GM23338 (cell line): ENCODE data around the gene DBNL. TPM values are rescaled to one million over a fixed set of nuclear protein-coding genes. Genes with fewer than 3 reads are reported as not detected.

ENCODE experiments used
- ATAC-seq: fragments of 200-7000 bp; cut with Tn5 transposase; 3 replicates; pipeline ENCODE4 v1.9.1; 2020
- DNase-seq: peaks from one replicate; pipeline ENCODE4 v3.0.0-alpha.2; 2015; ENCODE audit warnings: low spot score
- H2AFZ ChIP-seq: fragments of 200-600 bp; sonication (generic); 2 replicates; pipeline ENCODE4 v1.8.0; 2016; ENCODE audit warnings: antibody characterized with exemption, mild to moderate bottlenecking, moderate library complexity
- H3F3A ChIP-seq: fragments of 200-600 bp; sonication (generic); replicated peaks from 2 replicates; pipeline ENCODE4 v1.8.0; 2017; ENCODE audit warnings: antibody characterized with exemption, mixed run types, low read depth
- H3K27ac ChIP-seq: fragments of 200-600 bp; sonication (generic); 2 replicates; pipeline ENCODE4 v1.6.1; 2016; ENCODE audit warnings: low read depth
- H3K27me3 ChIP-seq: fragments of 200-600 bp; sonication (generic); 2 replicates; pipeline ENCODE4 v1.8.0; 2016; ENCODE audit warnings: mild to moderate bottlenecking, mixed run types, moderate library complexity; ENCODE audit not compliant: insufficient read depth
- H3K36me3 ChIP-seq: fragments of 200-600 bp; sonication (generic); 2 replicates; pipeline ENCODE4 v1.8.0; 2016; ENCODE audit warnings: mild to moderate bottlenecking; ENCODE audit not compliant: insufficient read depth
- H3K4me1 ChIP-seq: fragments of 200-600 bp; sonication (generic); 2 replicates; pipeline ENCODE4 v1.8.0; 2016; ENCODE audit warnings: mild to moderate bottlenecking, moderate library complexity; ENCODE audit not compliant: insufficient read depth
- H3K4me2 ChIP-seq: fragments of 200-600 bp; sonication (generic); 2 replicates; pipeline ENCODE4 v1.7.1; 2017; ENCODE audit warnings: mixed run types
- H3K4me3 ChIP-seq: fragments of 200-600 bp; sonication (generic); 2 replicates; pipeline ENCODE4 v1.6.1; 2016; ENCODE audit warnings: mixed run types
- H3K79me2 ChIP-seq: fragments of 200-600 bp; sonication (generic); replicated peaks from 2 replicates; pipeline ENCODE4 v1.8.0; 2017; ENCODE audit warnings: mild to moderate bottlenecking; ENCODE audit not compliant: insufficient read depth
- H3K9me2 ChIP-seq: fragments of 200-600 bp; sonication (generic); 2 replicates; pipeline ENCODE4 v1.8.0; 2017; ENCODE audit not compliant: insufficient read depth
- H4K20me1 ChIP-seq: fragments of 200-600 bp; sonication (generic); replicated peaks from 2 replicates; pipeline ENCODE4 v1.8.0; 2017; ENCODE audit warnings: mild to moderate bottlenecking; ENCODE audit not compliant: insufficient read depth
- H3K27ac Mint-ChIP-seq: 2 replicates; pipeline ENCODE4 v1.8.0; 2020; ENCODE audit warnings: inconsistent platforms, mild to moderate bottlenecking, moderate library complexity, mixed read lengths
- H3K27me3 Mint-ChIP-seq: 3 replicates; pipeline ENCODE4 v1.8.0; 2022; ENCODE audit warnings: low read depth, mild to moderate bottlenecking, moderate library complexity, mixed read lengths, inconsistent platforms; ENCODE audit not compliant: insufficient read depth, poor library complexity
- H3K36me3 Mint-ChIP-seq: 3 replicates; pipeline ENCODE4 v1.8.0; 2021; ENCODE audit warnings: low read depth, mild to moderate bottlenecking, inconsistent platforms, moderate library complexity, mixed read lengths
- H3K4me1 Mint-ChIP-seq: 3 replicates; pipeline ENCODE4 v1.8.0; 2020; ENCODE audit warnings: mild to moderate bottlenecking, inconsistent platforms, mixed read lengths
- H3K4me3 Mint-ChIP-seq: 3 replicates; pipeline ENCODE4 v1.8.0; 2021; ENCODE audit warnings: moderate library complexity, mild to moderate bottlenecking, inconsistent platforms, mixed read lengths
- H3K9me3 Mint-ChIP-seq: 3 replicates; pipeline ENCODE4 v1.8.0; 2020; ENCODE audit warnings: moderate library complexity, mild to moderate bottlenecking, inconsistent platforms, mixed read lengths
- CREB1 ChIP-seq: fragments of 250-450 bp; sonication (Bioruptor Pico); IDR thresholded peaks from 2 replicates; pipeline ENCODE4 v1.5.0; 2020; ENCODE audit warnings: low read depth, mild to moderate bottlenecking, moderate library complexity
- ETS1 ChIP-seq: IDR thresholded peaks from 2 replicates; pipeline ENCODE4 v1.6.1; 2016; ENCODE audit warnings: antibody characterized with exemption
- EZH2 ChIP-seq: fragments of 200-600 bp; sonication (generic); IDR thresholded peaks from one replicate; pipeline ENCODE4 v1.8.0; 2017; ENCODE audit warnings: antibody characterized with exemption, mild to moderate bottlenecking, low read depth; ENCODE audit not compliant: unreplicated experiment
- EZH2phosphoT487 ChIP-seq: fragments of 200-600 bp; sonication (generic); IDR thresholded peaks from one replicate; pipeline ENCODE4 v1.8.1; 2018; ENCODE audit warnings: antibody characterized with exemption; ENCODE audit not compliant: unreplicated experiment
- JUNB ChIP-seq: IDR thresholded peaks from one replicate; pipeline ENCODE4 v1.6.1; 2016; ENCODE audit warnings: antibody characterized with exemption; ENCODE audit not compliant: unreplicated experiment
- NANOG ChIP-seq: IDR thresholded peaks from 2 replicates; pipeline ENCODE4 v1.6.1; 2016; ENCODE audit warnings: antibody characterized with exemption, borderline replicate concordance
- POLR2AphosphoS5 ChIP-seq: IDR thresholded peaks from 2 replicates; pipeline ENCODE4 v1.6.1; 2016; ENCODE audit warnings: antibody characterized with exemption, low read depth
- REST ChIP-seq: IDR thresholded peaks from one replicate; pipeline ENCODE4 v1.6.1; 2018; ENCODE audit warnings: antibody characterized with exemption; ENCODE audit not compliant: unreplicated experiment
- STAT1 ChIP-seq: IDR thresholded peaks from one replicate; pipeline ENCODE4 v1.6.1; 2016; ENCODE audit warnings: antibody characterized with exemption; ENCODE audit not compliant: unreplicated experiment
- ZNF114 ChIP-seq: fragments of 250-450 bp; sonication (Bioruptor Pico); IDR thresholded peaks from 2 replicates; pipeline ENCODE4 v1.5.0; 2020; ENCODE audit warnings: mild to moderate bottlenecking, moderate library complexity
- ZNF331 ChIP-seq: fragments of 250-450 bp; sonication (Bioruptor Pico); IDR thresholded peaks from 2 replicates; pipeline ENCODE4 v1.5.0; 2020; ENCODE audit warnings: low read depth, mild to moderate bottlenecking, moderate library complexity
- ZNF462 ChIP-seq: fragments of 250-450 bp; sonication (Bioruptor Pico); IDR thresholded peaks from 2 replicates; pipeline ENCODE4 v1.5.0; 2020; ENCODE audit warnings: mild to moderate bottlenecking, moderate library complexity
- polyA plus RNA-seq: library from polyadenylated mRNA; unstranded; fragments of >200 nt; fragmentation: Nextera tagmentation; extraction: Ambion mirVana; gene quantifications from 2 replicates; pipeline ENCODE4 v1.2.1, GENCODE V29; 2016
- total RNA-seq: library from RNA; depleted of rRNA; stranded (reverse); fragments of >200 nt; shearing (Covaris generic); gene quantifications from 2 replicates; pipeline ENCODE4 v1.2.3, GENCODE V29; 2014
- TF ChIP-seq, protein P1 (sequence below), 2 experiments: fragments of 200-600 bp in 1 of 2; sonication (generic) in 1 of 2; conservative IDR thresholded peaks; 2 replicates each; pipeline versions ENCODE4 v1.5.1 to v1.6.1; 2016 to 2017; ENCODE audit warnings: antibody characterized with exemption in 2 of 2, low read depth in 2 of 2, mild to moderate bottlenecking in 2 of 2, moderate library complexity in 1 of 2

Gene DBNL
- total and polyA plus RNA-seq, 2 experiments from 2014 or later, result 18.1 to 49.4 TPM

- Histone ChIP-seq H4K20me1 (no peaks in the 10 kb centered on the region; the same call in 1 of the 2 replicates), H3K27ac (no peak overlapping the region), H3K9me2 (no peaks in the 10 kb centered on the region), H3K27me3 (peaks cover 28% of the 10 kb centered on the region), H3K4me2 (no peak overlapping the region), H3K4me3 (no peak overlapping the region), H3F3A (no peaks in the 10 kb centered on the region; the same call in 1 of the 2 replicates), H3K36me3 (no peaks in the 10 kb centered on the region), H3K4me1 (no peaks in the 10 kb centered on the region), H2AFZ (no peak overlapping the region), H3K79me2 (no peaks in the 10 kb centered on the region)
- ATAC-seq, result no peak
- Mint-ChIP-seq H3K27me3 (peaks cover 17% of the 10 kb centered on the region), H3K9me3 (no peaks in the 10 kb centered on the region), H3K4me1 (peaks cover under 1% of the 10 kb centered on the region; the same call in 2 of the 3 replicates), H3K27ac (no peak overlapping the region), H3K36me3 (peaks cover 12% of the 10 kb centered on the region), H3K4me3 (no peak overlapping the region; the same call in 2 of the 3 replicates)
- no peak for DNase-seq
- TF ChIP-seq ZNF462 (CRISPR knock-in tag) (no peak), ZNF331 (CRISPR knock-in tag) (no peak), EZH2 (no peak), NANOG (no peak), POLR2AphosphoS5 (no peak), JUNB (no peak), STAT1 (no peak), CREB1 (CRISPR knock-in tag) (no peak), ETS1 (no peak), EZH2phosphoT487 (no peak), ZNF114 (CRISPR knock-in tag) (no peak), REST (no peak)
- TF ChIP-seq, protein P1, sequence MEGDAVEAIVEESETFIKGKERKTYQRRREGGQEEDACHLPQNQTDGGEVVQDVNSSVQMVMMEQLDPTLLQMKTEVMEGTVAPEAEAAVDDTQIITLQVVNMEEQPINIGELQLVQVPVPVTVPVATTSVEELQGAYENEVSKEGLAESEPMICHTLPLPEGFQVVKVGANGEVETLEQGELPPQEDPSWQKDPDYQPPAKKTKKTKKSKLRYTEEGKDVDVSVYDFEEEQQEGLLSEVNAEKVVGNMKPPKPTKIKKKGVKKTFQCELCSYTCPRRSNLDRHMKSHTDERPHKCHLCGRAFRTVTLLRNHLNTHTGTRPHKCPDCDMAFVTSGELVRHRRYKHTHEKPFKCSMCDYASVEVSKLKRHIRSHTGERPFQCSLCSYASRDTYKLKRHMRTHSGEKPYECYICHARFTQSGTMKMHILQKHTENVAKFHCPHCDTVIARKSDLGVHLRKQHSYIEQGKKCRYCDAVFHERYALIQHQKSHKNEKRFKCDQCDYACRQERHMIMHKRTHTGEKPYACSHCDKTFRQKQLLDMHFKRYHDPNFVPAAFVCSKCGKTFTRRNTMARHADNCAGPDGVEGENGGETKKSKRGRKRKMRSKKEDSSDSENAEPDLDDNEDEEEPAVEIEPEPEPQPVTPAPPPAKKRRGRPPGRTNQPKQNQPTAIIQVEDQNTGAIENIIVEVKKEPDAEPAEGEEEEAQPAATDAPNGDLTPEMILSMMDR (conservative IDR thresholded peaks at IDR 0.05; ENCODE audit: low read depth in 2 of 2), result no peak
Measured at GRCh38 chr7:44071726-44072363, 27.3 kb downstream of the DBNL start.
